HG02798 (cell line): ENCODE results near the gene PLCH2.
"Not testable (repeated sequence)": the region's sequence is repeated elsewhere in the genome, so short reads cannot be mapped to it uniquely, and the experiment has no call there.

ENCODE experiments used
- ATAC-seq: cut with Tn5 transposase; IDR thresholded peaks from one replicate; pipeline ENCODE4 v1.9.1; 2021; ENCODE audit warnings: mild to moderate bottlenecking; ENCODE audit not compliant: unreplicated experiment, poor library complexity

Gene PLCH2

GRCh38 chr1:2540816-2541492 lies 64.9 kb downstream of the PLCH2 start:
- ATAC-seq: no peak

DNA sequence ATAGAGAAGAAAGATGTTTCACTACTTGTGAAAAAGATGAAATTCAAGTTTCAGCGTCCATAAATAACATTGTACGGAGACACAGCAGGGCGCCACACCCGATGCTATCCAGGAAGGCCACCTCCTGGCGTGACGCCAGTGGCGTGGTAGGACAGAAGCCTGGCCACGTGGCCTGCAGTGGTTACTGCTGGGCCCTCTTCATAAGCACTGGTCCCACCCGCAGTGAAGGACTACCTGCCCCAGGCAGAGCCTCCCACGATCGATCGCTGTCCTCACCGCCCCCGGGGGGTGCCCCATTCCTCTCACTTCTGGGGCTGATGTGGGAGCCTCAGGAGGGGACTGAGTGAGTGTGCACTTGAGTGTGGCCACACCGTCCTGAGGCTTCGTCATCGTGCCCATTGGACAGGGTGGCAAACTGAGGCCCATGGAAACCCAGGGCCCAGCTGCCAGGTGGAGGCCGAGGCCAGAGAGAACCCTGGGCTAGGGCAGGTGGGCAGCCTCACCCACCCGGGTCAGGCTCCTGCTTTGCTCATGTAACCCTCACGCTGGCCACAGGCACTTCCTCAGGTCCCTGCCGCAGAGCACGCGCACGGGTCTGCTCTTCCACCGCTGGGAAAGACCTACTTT lies 65.6 kb downstream of the PLCH2 start:
- no peak for ATAC-seq

DNA sequence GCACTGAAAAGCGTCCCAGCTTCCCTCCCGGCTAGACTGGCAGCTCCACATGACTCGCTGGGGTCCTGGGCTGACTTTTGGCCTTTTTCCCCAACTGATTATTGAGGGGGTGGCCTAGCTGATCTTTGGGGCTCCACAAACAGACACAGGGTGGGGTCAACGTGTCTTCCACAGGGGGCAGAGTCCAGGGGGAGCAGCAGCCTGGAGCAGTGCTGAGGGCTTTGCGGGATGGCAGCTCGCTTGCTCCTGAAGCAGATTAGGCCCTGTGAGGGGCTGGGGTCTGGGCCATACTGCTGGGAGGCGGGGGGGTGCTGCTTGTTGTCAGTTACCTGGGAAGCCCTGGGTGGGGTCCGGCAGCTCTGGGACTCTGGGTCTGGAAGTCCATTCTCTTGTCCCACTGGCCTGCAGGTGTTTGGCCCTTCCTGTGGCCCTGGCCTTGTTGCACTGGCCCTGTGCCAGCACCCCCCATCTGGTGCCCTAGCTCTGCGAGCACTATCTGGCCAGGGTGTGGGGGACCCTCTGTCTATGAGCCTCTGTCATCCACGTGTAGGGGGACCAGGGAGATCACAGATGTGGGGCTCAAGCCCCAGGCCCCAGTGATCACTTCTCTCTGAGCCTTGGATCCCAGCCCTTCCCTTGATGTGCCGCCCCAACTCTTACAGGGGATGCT lies 66.3 kb downstream of the PLCH2 start:
- ATAC-seq: no peak

- ATAC-seq: no peak
Measured at GRCh38 chr1:2543543-2544092, 67.5 kb downstream of the PLCH2 start.

- ATAC-seq: no peak
Measured at GRCh38 chr1:2544093-2544874, 68.2 kb downstream of the PLCH2 start.

GRCh38 chr1:2544875-2545640 lies 69.0 kb downstream of the PLCH2 start:
- no peak for ATAC-seq

- ATAC-seq: peak; percentile 46
Measured at GRCh38 chr1:2545754-2546514, 69.8 kb downstream of the PLCH2 start.

DNA sequence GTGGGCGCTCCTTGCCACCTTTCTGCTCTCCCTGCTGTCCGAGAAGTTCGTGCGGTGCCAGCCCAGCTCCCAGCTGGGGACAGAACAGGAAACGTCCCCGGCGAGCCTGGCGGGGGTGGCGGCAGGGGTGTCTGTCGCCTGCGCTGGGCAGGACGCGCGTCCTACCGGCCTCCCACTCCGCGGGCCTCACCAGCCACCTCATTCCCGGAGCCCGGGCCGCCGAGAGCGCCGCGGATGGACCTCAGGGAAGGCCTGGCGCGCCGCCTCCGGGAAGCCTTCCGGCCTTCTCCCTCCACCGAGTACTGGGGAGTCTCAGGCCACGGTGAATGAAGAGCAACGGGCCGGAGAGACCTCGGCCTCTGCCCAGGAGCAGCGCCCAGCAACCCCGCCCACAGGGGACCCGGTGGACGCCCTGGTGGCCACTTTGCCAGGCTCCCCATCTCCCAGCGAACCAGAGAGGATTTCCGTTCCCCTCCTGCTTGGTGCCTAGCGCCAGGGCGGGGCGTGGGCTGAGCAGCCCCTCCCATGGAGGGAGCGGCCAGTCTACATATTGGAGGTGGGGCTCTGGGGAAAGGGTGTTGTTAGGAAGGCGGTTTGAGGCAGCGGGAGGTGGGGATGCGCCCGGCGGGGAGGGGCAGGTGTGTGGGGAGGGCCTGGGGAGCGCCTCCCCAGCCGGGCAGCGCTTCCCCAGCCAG lies 70.6 kb downstream of the PLCH2 start:
- ATAC-seq: peak; percentile 34

- no peak for ATAC-seq
Measured at GRCh38 chr1:2547210-2548067, 71.3 kb downstream of the PLCH2 start.

DNA sequence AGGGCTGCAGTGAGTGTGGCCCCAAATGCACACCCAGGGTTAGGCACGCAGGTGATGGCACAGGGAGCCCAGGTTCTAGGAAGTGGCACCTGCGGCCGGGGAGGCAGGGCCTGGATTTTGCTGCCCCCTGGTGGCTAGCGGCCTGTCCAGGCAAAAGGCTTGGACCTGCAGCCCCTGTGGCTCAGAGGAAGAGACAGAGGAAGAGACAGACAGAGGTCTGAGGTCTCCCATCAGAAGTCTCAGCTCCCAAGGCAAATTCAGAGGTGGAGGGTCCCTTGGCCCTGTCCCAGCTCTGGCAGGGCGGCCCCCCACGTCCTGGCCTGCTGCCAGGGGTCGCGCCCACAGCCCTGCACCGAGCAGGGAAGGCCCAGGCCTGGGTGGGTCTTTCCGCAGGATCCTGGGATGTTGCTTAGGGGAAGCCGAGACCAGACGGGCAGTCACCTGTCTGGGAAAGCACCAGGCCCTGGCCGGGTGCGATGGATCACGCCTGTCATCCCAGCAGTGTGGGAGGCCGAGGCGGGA lies 72.0 kb downstream of the PLCH2 start:
- peak; percentile 21 for ATAC-seq

GRCh38 chr1:2549367-2550029 lies 73.4 kb downstream of the PLCH2 start:
- not testable (repeated sequence) for ATAC-seq

DNA sequence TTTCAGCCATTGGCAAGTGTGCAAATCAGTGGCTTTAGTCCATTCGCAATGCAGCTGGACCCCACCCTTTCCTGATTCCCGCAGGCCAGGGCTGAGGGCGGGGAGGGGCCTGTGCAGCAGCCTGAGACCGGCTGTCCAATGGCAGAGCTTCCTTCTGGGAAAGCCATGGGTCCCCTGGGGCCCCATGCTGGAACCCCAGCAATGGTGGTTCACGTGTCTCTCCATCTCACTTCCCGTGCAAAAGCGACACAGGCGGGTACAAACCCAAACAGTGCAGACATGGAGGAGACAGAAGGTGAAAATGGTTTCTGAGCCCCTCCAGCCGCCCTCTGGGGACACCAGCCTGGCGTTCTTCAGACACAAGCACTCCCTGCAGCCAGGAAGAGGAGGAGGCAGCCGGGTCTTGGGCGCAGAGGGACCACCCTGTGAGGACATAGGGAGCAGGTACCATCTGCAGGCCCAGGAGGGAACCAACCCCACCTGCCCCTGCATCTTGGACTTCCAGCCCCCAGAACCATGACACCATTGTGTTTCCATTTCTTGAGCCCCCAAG lies 74.3 kb downstream of the PLCH2 start:
- not testable (repeated sequence) for ATAC-seq

DNA sequence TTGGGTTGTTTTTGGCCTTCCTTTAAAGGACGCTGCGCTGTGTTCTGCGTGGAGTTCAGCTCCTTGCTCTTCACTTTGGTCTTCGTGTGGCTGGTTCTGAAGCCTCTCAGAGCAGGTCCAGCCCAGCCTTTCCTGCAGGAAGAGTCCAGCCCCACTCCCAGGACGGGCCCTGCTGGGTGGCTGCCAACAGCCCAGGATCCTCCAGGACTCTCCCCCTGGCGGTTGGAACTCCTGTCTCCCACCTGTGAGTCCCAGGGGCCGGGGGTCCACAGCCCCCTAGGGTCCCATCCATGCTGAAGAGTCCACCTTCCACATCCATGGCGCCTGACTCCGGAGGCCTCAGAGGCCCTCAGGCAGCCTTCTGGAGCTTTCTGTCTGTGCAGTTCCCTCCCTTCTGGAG lies 75.5 kb downstream of the PLCH2 start:
- ATAC-seq: not testable (repeated sequence)

DNA sequence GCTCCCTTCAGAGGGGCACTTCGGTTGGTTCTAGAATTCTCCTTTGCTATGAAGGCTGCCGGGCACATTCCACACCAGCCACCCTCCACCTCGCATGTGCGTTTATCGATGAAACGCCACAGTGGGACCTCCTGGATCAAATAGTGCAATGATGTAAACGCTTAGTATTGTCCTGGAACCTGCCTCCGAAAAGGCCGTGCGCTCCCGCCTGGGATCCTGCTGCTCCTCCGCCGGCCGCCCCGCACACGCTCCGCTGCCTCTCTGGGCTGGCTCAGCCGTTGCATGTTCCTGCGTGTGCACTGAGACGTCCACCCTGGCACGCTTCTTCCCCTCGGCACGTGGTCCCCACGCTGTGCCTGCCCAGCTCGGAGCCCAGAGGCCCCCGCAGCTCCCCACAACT lies 76.1 kb downstream of the PLCH2 start:
- no peak for ATAC-seq

- not testable (repeated sequence) for ATAC-seq
Measured at GRCh38 chr1:2553076-2553475, 77.0 kb downstream of the PLCH2 start.

DNA sequence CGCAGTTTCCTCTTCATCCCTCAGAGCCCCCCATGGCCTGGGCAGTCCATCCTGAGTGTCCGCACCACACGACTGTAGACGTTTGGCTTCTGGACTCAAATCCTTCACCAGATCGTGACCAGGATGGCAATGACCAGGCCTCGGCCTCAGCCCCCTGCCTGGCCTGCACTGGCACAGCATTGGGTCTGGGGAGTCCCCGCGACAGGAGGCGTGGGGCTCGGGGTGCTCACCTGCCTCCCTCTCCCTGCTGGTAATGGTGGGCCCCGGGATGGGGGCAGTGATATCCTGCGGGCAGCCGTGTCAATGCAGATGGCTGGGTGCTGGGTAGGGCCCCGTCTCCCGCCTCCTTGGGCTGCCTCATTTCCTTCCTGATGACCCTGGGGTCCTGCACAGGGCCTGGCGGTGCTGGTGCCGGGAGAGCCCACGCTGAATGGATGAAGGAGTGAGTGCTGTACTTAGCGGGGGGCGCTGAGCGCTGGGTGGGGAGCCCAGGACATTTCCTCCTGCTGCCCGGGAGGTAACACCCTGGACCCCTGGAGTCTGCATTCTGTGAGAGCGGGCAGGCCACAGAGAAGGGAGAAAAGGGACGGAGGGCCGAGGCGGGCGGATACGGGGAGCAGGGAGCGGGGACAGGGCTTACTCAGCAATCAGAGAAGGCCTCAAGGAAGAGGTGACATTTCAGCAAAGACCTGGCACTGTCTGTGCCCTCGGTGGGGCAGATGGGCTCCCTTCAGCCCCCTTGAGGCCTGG lies 78.0 kb downstream of the PLCH2 start:
- ATAC-seq: no peak
